GM18505 (cell line): ENCODE measurements around the gene KCNQ1.

Experiments
- ATAC-seq: cut with Tn5 transposase; IDR thresholded peaks from one replicate; pipeline ENCODE4 v1.9.1; 2021; ENCODE audit not compliant: unreplicated experiment
- POLR2A ChIP-seq: IDR thresholded peaks from 4 replicates; pipeline ENCODE4 v1.6.1; 2011; ENCODE audit warnings: borderline replicate concordance; ENCODE audit not compliant: insufficient read depth, insufficient read length; ENCODE audit errors: extremely low read depth

The KCNQ1 gene

GRCh38 chr11:2816941-2817421 lies 372.2 kb downstream of the KCNQ1 start:
- no peak for ATAC-seq
- TF ChIP-seq POLR2A, result no peak

- no peak for ATAC-seq
Measured at GRCh38 chr11:2817431-2817830, 372.6 kb downstream of the KCNQ1 start.

GRCh38 chr11:2818021-2818420 lies 373.2 kb downstream of the KCNQ1 start:
- no peak for ATAC-seq
- no peak for TF ChIP-seq POLR2A

More at GRCh38 chr11:2817431-2817830, 372.6 kb downstream of the KCNQ1 start:
- no peak for TF ChIP-seq POLR2A

GRCh38 chr11:2818503-2818902 lies 373.7 kb downstream of the KCNQ1 start:
- ATAC-seq, result no peak
- no peak for TF ChIP-seq POLR2A

GRCh38 chr11:2819316-2819715 lies 374.5 kb downstream of the KCNQ1 start:
- ATAC-seq, result no peak
- no peak for TF ChIP-seq POLR2A

- TF ChIP-seq POLR2A, result no peak
- no peak for ATAC-seq
Measured at GRCh38 chr11:2820976-2821375, 376.2 kb downstream of the KCNQ1 start.

GRCh38 chr11:2821891-2822290 lies 377.1 kb downstream of the KCNQ1 start:
- TF ChIP-seq POLR2A, result no peak
- no peak for ATAC-seq

- ATAC-seq, result no peak
- no peak for TF ChIP-seq POLR2A
Measured at GRCh38 chr11:2824851-2825250, 380.0 kb downstream of the KCNQ1 start.

- ATAC-seq, result no peak
- TF ChIP-seq POLR2A, result no peak
Measured at GRCh38 chr11:2825261-2825888, 380.6 kb downstream of the KCNQ1 start.

- TF ChIP-seq POLR2A, result no peak
- ATAC-seq, result no peak
Measured at GRCh38 chr11:2825889-2826678, 381.3 kb downstream of the KCNQ1 start.

GRCh38 chr11:2826679-2827056 lies 381.9 kb downstream of the KCNQ1 start:
- no peak for ATAC-seq
- TF ChIP-seq POLR2A, result no peak

- ATAC-seq, result no peak
- TF ChIP-seq POLR2A, result no peak
Measured at GRCh38 chr11:2827256-2827655, 382.4 kb downstream of the KCNQ1 start.

- no peak for TF ChIP-seq POLR2A
- no peak for ATAC-seq
Measured at GRCh38 chr11:2827792-2828191, 383.0 kb downstream of the KCNQ1 start.
